HepG2 (cell line): Measurements from ENCODE around the gene ATP11A.

Experiments
- HMGXB4 ChIP-seq, 2 experiments: sonication (generic) in 1 of 2; formaldehyde crosslinking in 1 of 2; IDR thresholded peaks; 2 replicates each; pipeline versions ENCODE4 v1.4.0 to v1.6.1; 2018 to 2020; ENCODE audit warnings: missing genetic modification reagents in 2 of 2, borderline replicate concordance in 1 of 2, low read depth in 1 of 2, mild to moderate bottlenecking in 1 of 2, missing biosample characterization in 1 of 2
- ZNF282 ChIP-seq: fragments of 450-650 bp; IDR thresholded peaks from 2 replicates; pipeline ENCODE4 v1.6.1; 2018; ENCODE audit not compliant: partially characterized antibody

DNA sequence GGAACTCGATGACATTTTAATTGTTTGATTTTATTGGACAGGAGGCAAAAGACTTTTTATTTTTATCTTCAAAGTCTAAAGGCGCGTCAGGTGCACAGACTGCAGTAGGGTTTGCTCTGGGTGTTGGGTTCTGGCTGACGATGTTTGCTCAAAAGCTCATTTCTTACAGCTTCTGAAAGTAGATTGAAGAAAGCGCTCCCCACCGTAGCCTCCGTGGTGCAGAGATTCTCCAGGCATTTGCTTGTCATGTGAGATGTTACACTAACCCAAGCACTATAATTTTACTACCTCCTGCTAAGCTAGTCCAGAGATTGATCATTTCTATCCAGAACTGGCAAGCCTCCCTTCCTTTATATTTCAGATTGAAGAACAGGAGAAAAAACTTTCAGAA lies 14.5 kb upstream of the ATP11A start:
- TF ChIP-seq HMGXB4 (CRISPR knock-in tag; IDR thresholded peaks at IDR 0.05; ENCODE audit: borderline replicate concordance in 1 of 2, low read depth in 1 of 2) = no peak
- no peak for TF ChIP-seq ZNF282
